ENCODE measurements around the gene TBC1D10A. TPM values are rescaled to one million over a fixed set of nuclear protein-coding genes. Genes with fewer than 3 reads are reported as not detected.

The TBC1D10A gene
- total RNA-seq, 2 donors from 2014 or later, result 31.5 to 54.2 TPM

- Histone ChIP-seq H3K4me1 (ENCODE audit: control insufficient read depth in 1 of 2, low read depth in 2 of 2) (peaks cover 11 to 36% of the 10 kb centered on the region in 2 donors), H3K27me3 (replicated peaks; ENCODE audit: insufficient read depth) (no peaks in the 10 kb centered on the region), H3K9me3 (no peaks in the 10 kb centered on the region), H3K27ac (no peak overlapping the region), H3K36me3 (peaks cover 74% of the 10 kb centered on the region), H3K4me3 (no peak overlapping the region)
- TF ChIP-seq, protein P1, sequence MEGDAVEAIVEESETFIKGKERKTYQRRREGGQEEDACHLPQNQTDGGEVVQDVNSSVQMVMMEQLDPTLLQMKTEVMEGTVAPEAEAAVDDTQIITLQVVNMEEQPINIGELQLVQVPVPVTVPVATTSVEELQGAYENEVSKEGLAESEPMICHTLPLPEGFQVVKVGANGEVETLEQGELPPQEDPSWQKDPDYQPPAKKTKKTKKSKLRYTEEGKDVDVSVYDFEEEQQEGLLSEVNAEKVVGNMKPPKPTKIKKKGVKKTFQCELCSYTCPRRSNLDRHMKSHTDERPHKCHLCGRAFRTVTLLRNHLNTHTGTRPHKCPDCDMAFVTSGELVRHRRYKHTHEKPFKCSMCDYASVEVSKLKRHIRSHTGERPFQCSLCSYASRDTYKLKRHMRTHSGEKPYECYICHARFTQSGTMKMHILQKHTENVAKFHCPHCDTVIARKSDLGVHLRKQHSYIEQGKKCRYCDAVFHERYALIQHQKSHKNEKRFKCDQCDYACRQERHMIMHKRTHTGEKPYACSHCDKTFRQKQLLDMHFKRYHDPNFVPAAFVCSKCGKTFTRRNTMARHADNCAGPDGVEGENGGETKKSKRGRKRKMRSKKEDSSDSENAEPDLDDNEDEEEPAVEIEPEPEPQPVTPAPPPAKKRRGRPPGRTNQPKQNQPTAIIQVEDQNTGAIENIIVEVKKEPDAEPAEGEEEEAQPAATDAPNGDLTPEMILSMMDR (IDR thresholded peaks at IDR 0.05), result no peak
- DNase-seq (ENCODE audit: low spot score) (no peak), ATAC-seq (ENCODE audit: insufficient number of reproducible peaks, low FRiP score, low read depth) (no peak)
Measured at GRCh38 chr22:30297276-30297990, 29.3 kb downstream of the TBC1D10A start.

DNA sequence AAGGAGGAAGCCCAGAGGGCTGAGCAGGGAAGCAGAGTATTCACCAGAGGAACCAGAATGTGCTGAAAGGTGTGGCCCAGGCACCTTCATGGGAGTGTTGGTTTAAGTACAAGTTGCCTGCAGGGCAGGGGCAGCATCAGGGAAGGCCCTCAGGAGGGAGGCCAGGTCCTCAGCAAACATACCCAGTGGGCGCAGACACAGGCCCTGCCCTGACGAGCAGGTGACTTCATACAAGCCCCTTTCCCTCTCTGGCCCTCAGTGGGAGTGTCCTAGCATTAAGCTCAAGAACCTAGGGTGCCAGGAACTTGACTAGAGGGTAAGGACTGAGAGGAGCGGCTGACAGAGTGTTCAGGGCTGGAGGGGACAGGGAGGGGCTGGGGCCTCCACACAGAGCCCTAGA, 29.9 kb downstream of the TBC1D10A start:
- TF ChIP-seq, protein P1 (IDR thresholded peaks at IDR 0.05), result no peak
- Histone ChIP-seq H3K27ac (no peak overlapping the region), H3K9me3 (no peaks in the 10 kb centered on the region), H3K36me3 (peaks cover 80% of the 10 kb centered on the region), H3K4me3 (no peak overlapping the region), H3K27me3 (replicated peaks; ENCODE audit: insufficient read depth) (no peaks in the 10 kb centered on the region), H3K4me1 (ENCODE audit: control insufficient read depth in 1 of 2, low read depth in 2 of 2) (peaks cover 5 to 36% of the 10 kb centered on the region in 2 donors)
- ATAC-seq (ENCODE audit: insufficient number of reproducible peaks, low FRiP score, low read depth) (no peak), DNase-seq (ENCODE audit: low spot score) (no peak)

DNA sequence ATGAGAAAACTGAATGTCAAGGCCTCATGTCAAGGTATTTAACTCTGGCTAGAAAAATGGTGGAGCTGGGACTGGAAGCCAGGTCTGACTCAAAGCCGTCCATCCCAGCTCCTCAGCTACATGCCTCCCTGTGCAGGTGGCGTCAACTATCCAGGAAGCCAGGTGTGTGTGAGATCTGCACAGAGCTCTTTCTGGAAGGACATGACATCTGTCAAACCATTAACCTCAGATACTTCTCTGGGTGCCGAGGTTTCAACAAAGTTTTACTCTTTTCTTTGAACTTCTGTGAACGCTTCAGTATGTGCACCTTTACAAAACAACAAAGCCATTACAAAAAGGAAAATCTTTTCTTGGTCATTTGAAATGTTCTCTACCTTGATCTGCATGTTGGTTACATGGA, 30.4 kb downstream of the TBC1D10A start:
- Histone ChIP-seq H3K4me1 (ENCODE audit: control insufficient read depth in 1 of 2, low read depth in 2 of 2) (peaks cover 3 to 36% of the 10 kb centered on the region in 2 donors), H3K27me3 (replicated peaks; ENCODE audit: insufficient read depth) (no peaks in the 10 kb centered on the region), H3K27ac (no peak overlapping the region), H3K4me3 (no peak overlapping the region), H3K9me3 (no peaks in the 10 kb centered on the region), H3K36me3 (peaks cover 83% of the 10 kb centered on the region)
- TF ChIP-seq, protein P1 (IDR thresholded peaks at IDR 0.05), result no peak
- DNase-seq (ENCODE audit: low spot score) (no peak), ATAC-seq (ENCODE audit: insufficient number of reproducible peaks, low FRiP score, low read depth) (no peak)

- TF ChIP-seq, protein P1 (IDR thresholded peaks at IDR 0.05), result no peak
- ATAC-seq (ENCODE audit: insufficient number of reproducible peaks, low FRiP score, low read depth) (no peak), DNase-seq (ENCODE audit: low spot score) (no peak)
- H3K4me3 ChIP-seq, result no peak overlapping the region
- peaks cover 9 to 38% of the 10 kb centered on the region in 2 donors for H3K4me1 ChIP-seq (ENCODE audit: control insufficient read depth in 1 of 2, low read depth in 2 of 2)
- H3K27me3 ChIP-seq (replicated peaks; ENCODE audit: insufficient read depth), result no peaks in the 10 kb centered on the region
- H3K36me3 ChIP-seq, result peaks cover 82% of the 10 kb centered on the region
- H3K9me3 ChIP-seq, result no peaks in the 10 kb centered on the region
- no peak overlapping the region for H3K27ac ChIP-seq
Measured at GRCh38 chr22:30295576-30295975, 31.2 kb downstream of the TBC1D10A start.

GRCh38 chr22:30294830-30295229, 31.9 kb downstream of the TBC1D10A start:
- no peak for ATAC-seq (ENCODE audit: insufficient number of reproducible peaks, low FRiP score, low read depth)
- H3K36me3 ChIP-seq, result peaks cover 79% of the 10 kb centered on the region
- TF ChIP-seq, protein P1 (IDR thresholded peaks at IDR 0.05), result no peak
- H3K4me3 ChIP-seq, result no peak overlapping the region
- DNase-seq (ENCODE audit: low spot score), result no peak
- H3K4me1 ChIP-seq (ENCODE audit: control insufficient read depth in 1 of 2, low read depth in 2 of 2), result peaks cover 16 to 46% of the 10 kb centered on the region in 2 donors
- no peaks in the 10 kb centered on the region for H3K27me3 ChIP-seq (replicated peaks; ENCODE audit: insufficient read depth)
- H3K27ac ChIP-seq, result no peak overlapping the region
- H3K9me3 ChIP-seq, result no peaks in the 10 kb centered on the region
